Endothelial cell of umbilical vein (primary cell): ENCODE measurements around the gene LSM11. TPM values are rescaled to one million over a fixed set of nuclear protein-coding genes. Genes with fewer than 3 reads are reported as not detected.

Experiments used
- BruUV-seq: library from RNA; stranded (reverse); fragments of 400-500 nt; replicated peaks from 2 replicates; lab custom pipeline; 2021; lab: Mats Ljungman, UMichigan
- CTCF ChIA-PET: fragments of 300-600, 350-600 bp; sonication (Branson Sonifier 250); formaldehyde crosslinking; loops from one replicate; lab custom pipeline; 2021; ENCODE audit warnings: antibody characterized with exemption, inconsistent platforms; lab: Charles Lee
- POLR2A ChIA-PET: fragments of 300-600, 350-600 bp; sonication (Branson Sonifier 250); formaldehyde crosslinking; loops from one replicate; lab custom pipeline; 2021; ENCODE audit warnings: antibody characterized with exemption, inconsistent platforms; lab: Charles Lee
- DNase-seq: peaks from one replicate; pipeline ENCODE4 v3.0.0-alpha.2; 2011; ENCODE audit warnings: low read depth, low spot score
- FAIRE-seq: peaks from 2 replicates; lab custom pipeline; 2011; peaks lifted over from hg19 to GRCh38; lab: Jason Lieb, UNC
- H2AFZ ChIP-seq: 2 replicates; pipeline ENCODE4 v1.6.0; 2012; ENCODE audit warnings: low read depth, low read length, control low read depth, inconsistent platforms
- H3K27ac ChIP-seq: 2 replicates; pipeline ENCODE4 v1.5.1; 2011; ENCODE audit warnings: low read depth, mild to moderate bottlenecking, control low read depth, low read length, moderate library complexity; ENCODE audit not compliant: insufficient read depth
- H3K27me3 ChIP-seq, 2 experiments: 2 replicates each; pipeline versions ENCODE4 v1.6.0 to v1.6.1; 2011; ENCODE audit warnings: low read length in 2 of 2, mixed read lengths in 1 of 2; ENCODE audit not compliant: control insufficient read depth in 2 of 2, insufficient read depth in 2 of 2
- H3K36me3 ChIP-seq, 2 experiments: 2 replicates in 1 of 2; 3 replicates in 1 of 2; pipeline ENCODE4 v1.5.1; 2011; ENCODE audit warnings: low read length in 2 of 2, mild to moderate bottlenecking in 1 of 2, moderate library complexity in 1 of 2; ENCODE audit not compliant: control insufficient read depth in 2 of 2, insufficient read depth in 2 of 2; ENCODE audit errors: extremely low read depth in 1 of 2
- H3K4me1 ChIP-seq: 3 replicates; pipeline ENCODE4 v1.5.1; 2011; ENCODE audit warnings: mild to moderate bottlenecking, low read length; ENCODE audit not compliant: control insufficient read depth, insufficient read depth; ENCODE audit errors: extremely low read depth
- H3K4me2 ChIP-seq: 2 replicates; pipeline ENCODE4 v1.6.1; 2011; ENCODE audit warnings: low read length, control low read depth, mixed read lengths; ENCODE audit not compliant: insufficient read depth
- H3K4me3 ChIP-seq, 3 experiments: fragments of 200-600 bp in 1 of 3; sonication (generic), shearing (Covaris generic) in 1 of 3; replicated peaks in 1 of 3; 2 replicates each; pipeline ENCODE4 v1.5.1; 2011 to 2016; ENCODE audit warnings: control low read depth in 3 of 3, low read length in 3 of 3, mild to moderate bottlenecking in 2 of 3, inconsistent platforms in 1 of 3, low read depth in 1 of 3, moderate library complexity in 1 of 3; ENCODE audit not compliant: insufficient read depth in 1 of 3
- H3K79me2 ChIP-seq: 2 replicates; pipeline ENCODE4 v1.6.0; 2012; ENCODE audit warnings: low read length, inconsistent platforms; ENCODE audit not compliant: control insufficient read depth, insufficient read depth
- H3K9ac ChIP-seq: replicated peaks from 2 replicates; pipeline ENCODE3; 2011; ENCODE audit warnings: low read length, control low read depth; ENCODE audit not compliant: insufficient read depth; ENCODE audit errors: extremely low read depth
- H3K9me1 ChIP-seq: replicated peaks from 3 replicates; pipeline ENCODE4 v1.6.0; 2011; ENCODE audit warnings: mild to moderate bottlenecking, low read length; ENCODE audit not compliant: control insufficient read depth, insufficient read depth; ENCODE audit errors: extremely low read depth
- H3K9me3 ChIP-seq: replicated peaks from 2 replicates; pipeline ENCODE4 v1.5.1; 2012; ENCODE audit warnings: low read length, inconsistent platforms; ENCODE audit not compliant: control insufficient read depth, insufficient read depth
- H4K20me1 ChIP-seq: replicated peaks from 2 replicates; pipeline ENCODE3; 2011; ENCODE audit warnings: mild to moderate bottlenecking, low read length; ENCODE audit not compliant: control insufficient read depth, insufficient read depth; ENCODE audit errors: extremely low read depth
- EZH2 ChIP-seq: IDR thresholded peaks from 2 replicates; pipeline ENCODE4 v1.6.1; 2012; ENCODE audit warnings: borderline replicate concordance, low read depth, mild to moderate bottlenecking, moderate library complexity, low read length, inconsistent platforms; ENCODE audit not compliant: severe bottlenecking
- FOS ChIP-seq: IDR thresholded peaks from 2 replicates; pipeline ENCODE4 v1.6.1; 2011; ENCODE audit warnings: mild to moderate bottlenecking, low read length, moderate library complexity, borderline replicate concordance; ENCODE audit not compliant: insufficient read depth
- GATA2 ChIP-seq: IDR thresholded peaks from 2 replicates; pipeline ENCODE4 v1.7.0; 2011; ENCODE audit warnings: low read depth, mild to moderate bottlenecking, moderate library complexity, mixed read lengths, low read length; ENCODE audit not compliant: insufficient read length, insufficient read depth
- JUN ChIP-seq: IDR thresholded peaks from 2 replicates; pipeline ENCODE4 v1.6.1; 2011; ENCODE audit warnings: borderline replicate concordance, low read depth; ENCODE audit not compliant: insufficient read length, insufficient read depth
- MAX ChIP-seq: IDR thresholded peaks from 2 replicates; pipeline ENCODE4 v1.6.1; 2011; ENCODE audit not compliant: insufficient read depth, insufficient read length
- POLR2A ChIP-seq: IDR thresholded peaks from 2 replicates; pipeline ENCODE4 v1.6.1; 2012; ENCODE audit warnings: low read depth, mild to moderate bottlenecking, control low read depth, low read length
- POLR2AphosphoS5 ChIP-seq: IDR thresholded peaks from 2 replicates; pipeline ENCODE4 v1.6.1; 2012; ENCODE audit warnings: low read depth, mild to moderate bottlenecking, control low read depth, low read length, moderate library complexity; ENCODE audit not compliant: insufficient read depth
- dilution Hi-C: fragments of 300-500 bp; cut with MboI; formaldehyde crosslinking; loops from one replicate; pipeline ENCODE4 v1.15.0; 2019; ENCODE audit warnings: low sequenced_read_pairs; ENCODE audit not compliant: extremely low pct_ligation_motif_present
- intact Hi-C: fragments of 100-400 bp; cut with micrococcal nuclease; formaldehyde crosslinking; loops from one replicate; pipeline ENCODE4 v1.10.0; 2022
- polyA plus RNA-seq, 4 experiments: library from polyadenylated mRNA; depleted of rRNA in 3 of 4; stranded (reverse) in 3 of 4; unstranded in 1 of 4; fragments of >200 nt; gene quantifications; 2 replicates each; pipeline versions ENCODE4 v1.2.1 to v1.2.3, GENCODE V29; 2011 to 2012; ENCODE audit warnings: missing spikeins in 1 of 4
- total RNA-seq: library from RNA; stranded (reverse); gene quantifications from 2 replicates; pipeline ENCODE4 v1.2.3, GENCODE V29; 2021
- TF ChIP-seq, protein P1 (sequence below), 2 donors: IDR thresholded peaks; 1 replicate in 1 of 2; 2 replicates in 1 of 2; pipeline ENCODE4 v1.5.1; 2011; ENCODE audit warnings: low read length in 2 of 2, mild to moderate bottlenecking in 2 of 2, moderate library complexity in 2 of 2, control low read depth in 1 of 2, inconsistent platforms in 1 of 2, low read depth in 1 of 2; ENCODE audit not compliant: insufficient read depth in 1 of 2; ENCODE audit errors: extremely low read depth in 1 of 2

LSM11 gene
- total and polyA plus RNA-seq, 2 donors (not counting 3 experiments of a cell fraction or from before 2014, with no cell fraction given): 3.5 to 7.3 TPM

GRCh38 chr5:157739388-157740228 lies 3.9 kb upstream of the LSM11 start:
- H3K36me3 ChIP-seq: no peaks in the 10 kb centered on the region
- no peak overlapping the region for H3K4me3 ChIP-seq
- peaks cover 5% of the 10 kb centered on the region for H3K79me2 ChIP-seq
- intact Hi-C loops (loop anchor here (5.0 kb wide), 1 partner anchor 487 kb away; no protein-coding TSS in a partner anchor), dilution Hi-C loops (no loop called here)
- DNase-seq (no peak), FAIRE-seq (no peak)
- ChIA-PET CTCF (interaction anchor here (0.8 to 0.9 kb wide), 2 partner anchors 9 to 411 kb away, joined by 3 to 4 read pairs; no protein-coding TSS in a partner anchor), POLR2A (no interaction called here)
- BruUV-seq: no TSS peak
- no peak overlapping the region for H3K9ac ChIP-seq
- H3K27me3 ChIP-seq: no peaks in the 10 kb centered on the region
- H3K9me3 ChIP-seq: no peaks in the 10 kb centered on the region
- no peak overlapping the region for H2AFZ ChIP-seq
- no peak overlapping the region for H3K4me2 ChIP-seq
- peaks cover 6% of the 10 kb centered on the region for H3K4me1 ChIP-seq
- no peaks in the 10 kb centered on the region for H3K9me1 ChIP-seq
- H4K20me1 ChIP-seq: no peaks in the 10 kb centered on the region
- TF ChIP-seq FOS (no peak), POLR2AphosphoS5 (no peak), EZH2 (no peak), POLR2A (no peak), MAX (no peak), JUN (no peak), GATA2 (no peak)
- TF ChIP-seq, protein P1, sequence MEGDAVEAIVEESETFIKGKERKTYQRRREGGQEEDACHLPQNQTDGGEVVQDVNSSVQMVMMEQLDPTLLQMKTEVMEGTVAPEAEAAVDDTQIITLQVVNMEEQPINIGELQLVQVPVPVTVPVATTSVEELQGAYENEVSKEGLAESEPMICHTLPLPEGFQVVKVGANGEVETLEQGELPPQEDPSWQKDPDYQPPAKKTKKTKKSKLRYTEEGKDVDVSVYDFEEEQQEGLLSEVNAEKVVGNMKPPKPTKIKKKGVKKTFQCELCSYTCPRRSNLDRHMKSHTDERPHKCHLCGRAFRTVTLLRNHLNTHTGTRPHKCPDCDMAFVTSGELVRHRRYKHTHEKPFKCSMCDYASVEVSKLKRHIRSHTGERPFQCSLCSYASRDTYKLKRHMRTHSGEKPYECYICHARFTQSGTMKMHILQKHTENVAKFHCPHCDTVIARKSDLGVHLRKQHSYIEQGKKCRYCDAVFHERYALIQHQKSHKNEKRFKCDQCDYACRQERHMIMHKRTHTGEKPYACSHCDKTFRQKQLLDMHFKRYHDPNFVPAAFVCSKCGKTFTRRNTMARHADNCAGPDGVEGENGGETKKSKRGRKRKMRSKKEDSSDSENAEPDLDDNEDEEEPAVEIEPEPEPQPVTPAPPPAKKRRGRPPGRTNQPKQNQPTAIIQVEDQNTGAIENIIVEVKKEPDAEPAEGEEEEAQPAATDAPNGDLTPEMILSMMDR (IDR thresholded peaks at IDR 0.05; ENCODE audit: extremely low read depth in 1 of 2, insufficient read depth in 1 of 2, low read depth in 1 of 2, low read length in 2 of 2): no peak
- no peak overlapping the region for H3K27ac ChIP-seq
